ENCODE results near the gene CACNG5.

DNA sequence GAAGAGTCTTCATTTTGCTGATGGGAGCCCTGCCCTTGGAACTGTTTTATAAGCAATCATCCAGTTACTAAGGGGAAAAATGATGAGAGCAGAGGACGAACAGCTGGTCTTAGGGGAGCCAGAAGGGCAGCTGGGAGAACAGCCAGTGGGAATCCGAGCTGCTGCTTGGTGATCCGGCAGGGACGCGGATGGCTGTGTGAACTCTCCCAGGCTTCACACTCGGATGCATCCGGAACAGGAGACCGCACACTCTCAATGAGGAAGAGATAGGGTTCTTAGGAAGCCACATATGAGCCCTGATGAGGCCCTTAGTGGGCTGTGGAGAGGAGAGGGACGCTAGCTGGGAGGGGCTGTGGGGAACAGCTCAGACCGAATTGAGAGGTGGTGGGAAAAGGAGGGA is 5.0 kb upstream of the CACNG5 start:
- TF ChIP-seq, protein P1, sequence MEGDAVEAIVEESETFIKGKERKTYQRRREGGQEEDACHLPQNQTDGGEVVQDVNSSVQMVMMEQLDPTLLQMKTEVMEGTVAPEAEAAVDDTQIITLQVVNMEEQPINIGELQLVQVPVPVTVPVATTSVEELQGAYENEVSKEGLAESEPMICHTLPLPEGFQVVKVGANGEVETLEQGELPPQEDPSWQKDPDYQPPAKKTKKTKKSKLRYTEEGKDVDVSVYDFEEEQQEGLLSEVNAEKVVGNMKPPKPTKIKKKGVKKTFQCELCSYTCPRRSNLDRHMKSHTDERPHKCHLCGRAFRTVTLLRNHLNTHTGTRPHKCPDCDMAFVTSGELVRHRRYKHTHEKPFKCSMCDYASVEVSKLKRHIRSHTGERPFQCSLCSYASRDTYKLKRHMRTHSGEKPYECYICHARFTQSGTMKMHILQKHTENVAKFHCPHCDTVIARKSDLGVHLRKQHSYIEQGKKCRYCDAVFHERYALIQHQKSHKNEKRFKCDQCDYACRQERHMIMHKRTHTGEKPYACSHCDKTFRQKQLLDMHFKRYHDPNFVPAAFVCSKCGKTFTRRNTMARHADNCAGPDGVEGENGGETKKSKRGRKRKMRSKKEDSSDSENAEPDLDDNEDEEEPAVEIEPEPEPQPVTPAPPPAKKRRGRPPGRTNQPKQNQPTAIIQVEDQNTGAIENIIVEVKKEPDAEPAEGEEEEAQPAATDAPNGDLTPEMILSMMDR (conservative IDR thresholded peaks at IDR 0.05 in 1 of 2, IDR thresholded peaks at IDR 0.05 in 1 of 2; ENCODE audit: low read depth in 1 of 2, low read length in 2 of 2): no peak
- TF ChIP-seq EZH2 (IDR thresholded peaks at IDR 0.05; ENCODE audit: low read length, missing control alignments): no peak

Data from fibroblast of lung (primary cell).